NB4 (cell line): ENCODE results near the gene GMDS.

Source experiments
- DNase-seq: peaks from one replicate; pipeline ENCODE4 v3.0.0; 2010; ENCODE audit warnings: low read depth
- H3K4me3 ChIP-seq: one replicate; pipeline ENCODE4 v1.5.1; 2011; ENCODE audit warnings: mild to moderate bottlenecking, low read depth, low read length, moderate library complexity
- CTCF ChIP-seq: IDR thresholded peaks from one replicate; pipeline ENCODE4 v1.5.1; 2012; ENCODE audit warnings: low read depth, low read length
- MAX ChIP-seq: IDR thresholded peaks from 2 replicates; pipeline ENCODE4 v1.6.1; 2011; ENCODE audit warnings: low read depth, low read length
- MYC ChIP-seq: IDR thresholded peaks from 2 replicates; pipeline ENCODE4 v1.6.1; 2011; ENCODE audit warnings: low read depth, low read length
- POLR2A ChIP-seq: IDR thresholded peaks from 2 replicates; pipeline ENCODE4 v1.6.1; 2011; ENCODE audit warnings: mild to moderate bottlenecking; ENCODE audit not compliant: insufficient read length; ENCODE audit errors: extremely low read depth

The GMDS gene

GRCh38 chr6:1792989-1793388 lies 452.4 kb downstream of the GMDS start:
- DNase-seq, result peak; percentile 60
- H3K4me3 ChIP-seq, result no peak overlapping the region
- TF ChIP-seq MAX (no peak), CTCF (peak; percentile 63), MYC (no peak)

- TF ChIP-seq MYC (no peak), CTCF (no peak), MAX (no peak)
Observed at GRCh38 chr6:1790684-1791083, 454.7 kb downstream of the GMDS start.

GRCh38 chr6:1789092-1789491 lies 456.3 kb downstream of the GMDS start:
- DNase-seq, result no peak
- TF ChIP-seq MAX (no peak), CTCF (no peak), POLR2A (no peak), MYC (no peak)
- no peak overlapping the region for H3K4me3 ChIP-seq

More at GRCh38 chr6:1790684-1791083, 454.7 kb downstream of the GMDS start:
- DNase-seq, result no peak
- H3K4me3 ChIP-seq, result no peak overlapping the region

GRCh38 chr6:1787894-1788293 lies 457.5 kb downstream of the GMDS start:
- TF ChIP-seq MYC (no peak), MAX (no peak), POLR2A (no peak), CTCF (no peak)
- no peak overlapping the region for H3K4me3 ChIP-seq
- no peak for DNase-seq

- TF ChIP-seq POLR2A (no peak), MYC (no peak), CTCF (no peak), MAX (no peak)
- no peak overlapping the region for H3K4me3 ChIP-seq
- DNase-seq, result no peak
Observed at GRCh38 chr6:1786455-1787453, 458.7 kb downstream of the GMDS start.
